Fibroblast of lung (primary cell): Measurements from ENCODE around the gene COPB2. TPM values are rescaled to one million over a fixed set of nuclear protein-coding genes. Genes with fewer than 3 reads are reported as not detected.

Experiments
- DNase-seq, 2 donors: peaks; one replicate each; pipeline versions ENCODE4 v3.0.0 to v3.0.0-alpha.2; 2010; ENCODE audit warnings: low read depth in 2 of 2
- H2AFZ ChIP-seq: 2 replicates; pipeline ENCODE4 v1.5.1; 2012; ENCODE audit warnings: low read length, control low read depth, inconsistent platforms
- H3K27ac ChIP-seq: 2 replicates; pipeline ENCODE4 v1.5.1; 2011; ENCODE audit warnings: low read length, control low read depth; ENCODE audit not compliant: insufficient read depth
- H3K27me3 ChIP-seq: 2 replicates; pipeline ENCODE4 v1.5.1; 2011; ENCODE audit warnings: mild to moderate bottlenecking, low read length; ENCODE audit not compliant: control insufficient read depth, insufficient read depth
- H3K36me3 ChIP-seq: 2 replicates; pipeline ENCODE4 v1.5.1; 2011; ENCODE audit warnings: low read length; ENCODE audit not compliant: control insufficient read depth, insufficient read depth
- H3K4me1 ChIP-seq: 2 replicates; pipeline ENCODE4 v1.5.1; 2011; ENCODE audit warnings: low read length; ENCODE audit not compliant: control insufficient read depth, insufficient read depth; ENCODE audit errors: extremely low read depth
- H3K4me2 ChIP-seq: 2 replicates; pipeline ENCODE4 v1.5.1; 2011; ENCODE audit warnings: low read length, control low read depth; ENCODE audit not compliant: insufficient read depth; ENCODE audit errors: extremely low read depth
- H3K4me3 ChIP-seq, 4 experiments: fragments of 200-600 bp in 1 of 4; sonication (generic) in 1 of 4; replicated peaks in 1 of 4; 2 replicates each; pipeline ENCODE4 v1.5.1; 2011 to 2016; ENCODE audit warnings: low read length in 4 of 4, low read depth in 3 of 4, mild to moderate bottlenecking in 3 of 4, control low read depth in 2 of 4, inconsistent platforms in 1 of 4, mixed read lengths in 1 of 4; ENCODE audit not compliant: insufficient read depth in 1 of 4; ENCODE audit errors: control extremely low read depth in 1 of 4
- H3K79me2 ChIP-seq: 2 replicates; pipeline ENCODE4 v1.5.1; 2012; ENCODE audit warnings: mild to moderate bottlenecking, low read length, inconsistent platforms; ENCODE audit not compliant: control insufficient read depth, insufficient read depth
- H3K9ac ChIP-seq: 2 replicates; pipeline ENCODE4 v1.5.1; 2011; ENCODE audit warnings: mild to moderate bottlenecking, low read length, control low read depth; ENCODE audit not compliant: insufficient read depth
- H3K9me3 ChIP-seq: 2 replicates; pipeline ENCODE4 v1.5.1; 2012; ENCODE audit warnings: low read depth, low read length; ENCODE audit not compliant: control insufficient read depth, insufficient read depth
- H4K20me1 ChIP-seq: 2 replicates; pipeline ENCODE4 v1.5.1; 2011; ENCODE audit warnings: low read length; ENCODE audit not compliant: control insufficient read depth, insufficient read depth; ENCODE audit errors: extremely low read depth
- CTCF ChIP-seq, 2 donors: IDR thresholded peaks in 1 of 2; conservative IDR thresholded peaks in 1 of 2; 1 replicate in 1 of 2; 2 replicates in 1 of 2; pipeline ENCODE4 v1.5.1; 2011 to 2012; ENCODE audit warnings: low read length in 2 of 2, control low read depth in 1 of 2, inconsistent platforms in 1 of 2, low read depth in 1 of 2, mild to moderate bottlenecking in 1 of 2
- EZH2 ChIP-seq: IDR thresholded peaks from 2 replicates; pipeline ENCODE4 v1.5.1; 2012; ENCODE audit warnings: low read length, control low read depth, mild to moderate bottlenecking; ENCODE audit errors: missing control alignments
- polyA plus RNA-seq, 2 donors: library from polyadenylated mRNA; depleted of rRNA in 1 of 2; stranded (reverse) in 1 of 2; unstranded in 1 of 2; fragments of >200 nt; gene quantifications; 2 replicates each; pipeline ENCODE4 v1.2.1, GENCODE V29; 2011 to 2012; ENCODE audit warnings: missing spikeins in 1 of 2
- total RNA-seq: library from RNA; depleted of rRNA; stranded (reverse); fragments of >200 nt; gene quantifications from 2 replicates; pipeline ENCODE4 v1.2.1, GENCODE V29; 2014

COPB2 gene
- total and polyA plus RNA-seq, 2 donors (not counting 1 experiment from before 2014, with no cell fraction given) = 284 to 293 TPM

- Histone ChIP-seq H3K4me1 (no peaks in the 10 kb centered on the region), H3K79me2 (peaks cover 67% of the 10 kb centered on the region), H3K27me3 (no peaks in the 10 kb centered on the region), H3K9ac (no peak overlapping the region), H2AFZ (no peak overlapping the region), H3K4me3 (no peak overlapping the region), H4K20me1 (peaks cover 2% of the 10 kb centered on the region), H3K27ac (no peak overlapping the region), H3K4me2 (no peak overlapping the region), H3K9me3 (no peaks in the 10 kb centered on the region), H3K36me3 (peaks cover 5% of the 10 kb centered on the region)
- TF ChIP-seq EZH2 (no peak), CTCF (conservative IDR thresholded peaks at IDR 0.05 in 1 of 2, IDR thresholded peaks at IDR 0.05 in 1 of 2; ENCODE audit: low read depth in 1 of 2, low read length in 2 of 2) (no peak)
- no peak for DNase-seq
Observed at GRCh38 chr3:139380575-139380974, 8.9 kb downstream of the COPB2 start.

- H3K4me3 ChIP-seq = no peak overlapping the region
- peaks cover 2% of the 10 kb centered on the region for H4K20me1 ChIP-seq
- no peak overlapping the region for H3K9ac ChIP-seq
- H2AFZ ChIP-seq = no peak overlapping the region
- H3K36me3 ChIP-seq = peaks cover 8% of the 10 kb centered on the region
- H3K27ac ChIP-seq = no peak overlapping the region
- DNase-seq = peak in 1 of 2 donors; percentile 15
- H3K4me1 ChIP-seq = no peaks in the 10 kb centered on the region
- H3K79me2 ChIP-seq = peaks cover 49% of the 10 kb centered on the region
- H3K9me3 ChIP-seq = no peaks in the 10 kb centered on the region
- no peaks in the 10 kb centered on the region for H3K27me3 ChIP-seq
- no peak overlapping the region for H3K4me2 ChIP-seq
- TF ChIP-seq EZH2 (no peak), CTCF (conservative IDR thresholded peaks at IDR 0.05 in 1 of 2, IDR thresholded peaks at IDR 0.05 in 1 of 2; ENCODE audit: low read depth in 1 of 2, low read length in 2 of 2) (no peak)
Observed at GRCh38 chr3:139378587-139379241, 10.7 kb downstream of the COPB2 start.

GRCh38 chr3:139377378-139377777, 12.1 kb downstream of the COPB2 start:
- no peak overlapping the region for H3K4me2 ChIP-seq
- no peak overlapping the region for H3K9ac ChIP-seq
- no peaks in the 10 kb centered on the region for H3K4me1 ChIP-seq
- H3K4me3 ChIP-seq = no peak overlapping the region
- TF ChIP-seq CTCF (conservative IDR thresholded peaks at IDR 0.05 in 1 of 2, IDR thresholded peaks at IDR 0.05 in 1 of 2; ENCODE audit: low read depth in 1 of 2, low read length in 2 of 2) = no peak
- peaks cover 37% of the 10 kb centered on the region for H3K79me2 ChIP-seq
- no peak for DNase-seq
- no peaks in the 10 kb centered on the region for H3K27me3 ChIP-seq
- H2AFZ ChIP-seq = no peak overlapping the region
- H3K36me3 ChIP-seq = peaks cover 8% of the 10 kb centered on the region
- peaks cover 2% of the 10 kb centered on the region for H4K20me1 ChIP-seq
- no peak overlapping the region for H3K27ac ChIP-seq
- no peaks in the 10 kb centered on the region for H3K9me3 ChIP-seq
